GM21723 (cell line): ENCODE measurements around the gene KIFAP3.
A peak's percentile ranks its signal among the peaks of the same experiment; 100 is the strongest.

Experiments
- ATAC-seq: cut with Tn5 transposase; IDR thresholded peaks from one replicate; pipeline ENCODE4 v1.9.1; 2021; ENCODE audit warnings: mild to moderate bottlenecking, moderate library complexity; ENCODE audit not compliant: unreplicated experiment

KIFAP3 gene

DNA sequence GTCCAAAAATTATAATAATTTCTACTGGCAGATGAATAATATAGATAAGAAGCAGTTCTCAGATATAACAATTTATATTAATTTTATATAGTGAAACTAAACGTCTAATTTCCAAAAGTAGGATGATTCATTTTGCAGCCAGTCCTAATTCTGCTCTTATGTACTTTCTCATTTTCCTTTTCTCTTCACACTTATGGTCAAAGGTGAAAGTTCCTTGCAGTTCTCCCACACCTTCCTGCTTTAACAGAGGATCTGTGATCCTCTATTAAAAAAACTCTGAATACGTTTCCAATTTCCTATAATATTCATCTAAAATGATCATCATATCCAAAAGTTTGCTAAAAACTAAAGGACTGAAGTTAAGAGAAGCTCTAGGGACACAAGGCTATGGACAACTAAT lies 78.5 kb downstream of the KIFAP3 start:
- no peak for ATAC-seq

DNA sequence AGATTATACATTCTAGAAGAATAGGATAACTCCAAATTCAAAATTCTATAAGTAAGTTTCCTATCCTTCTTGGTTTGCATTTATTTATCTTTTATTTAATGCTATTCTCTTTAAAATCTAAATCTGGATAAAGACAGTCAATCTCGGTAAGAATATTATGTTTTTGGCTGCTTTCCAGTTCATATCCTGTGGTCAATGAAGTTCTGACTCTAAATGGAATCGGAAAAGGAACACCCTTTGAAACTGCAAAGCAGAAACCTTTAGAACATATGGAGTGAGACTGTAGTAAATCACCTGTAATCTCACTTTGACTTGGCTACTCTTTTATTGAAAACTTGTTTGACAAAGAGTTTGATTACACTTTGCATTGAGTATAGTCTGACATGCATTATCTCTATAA lies 85.2 kb downstream of the KIFAP3 start:
- no peak for ATAC-seq

DNA sequence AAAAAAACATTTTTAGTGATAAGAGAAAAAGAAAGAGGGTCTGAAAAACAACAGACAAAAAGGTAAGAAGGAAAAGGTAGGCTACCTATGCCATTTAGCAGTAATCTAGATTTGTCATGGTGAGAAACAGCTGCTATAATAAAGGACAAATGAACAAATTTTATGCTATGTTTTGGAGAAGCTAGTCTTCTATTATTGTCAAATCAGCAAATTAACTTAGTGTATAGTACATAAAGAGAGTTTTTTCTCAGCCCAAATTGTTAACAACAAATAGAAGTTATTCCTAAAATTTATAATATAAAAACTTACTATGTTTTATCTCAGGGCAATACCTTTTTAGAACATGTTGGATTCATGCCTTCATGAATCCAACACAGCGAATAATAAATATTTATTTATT lies 88.7 kb downstream of the KIFAP3 start:
- no peak for ATAC-seq

DNA sequence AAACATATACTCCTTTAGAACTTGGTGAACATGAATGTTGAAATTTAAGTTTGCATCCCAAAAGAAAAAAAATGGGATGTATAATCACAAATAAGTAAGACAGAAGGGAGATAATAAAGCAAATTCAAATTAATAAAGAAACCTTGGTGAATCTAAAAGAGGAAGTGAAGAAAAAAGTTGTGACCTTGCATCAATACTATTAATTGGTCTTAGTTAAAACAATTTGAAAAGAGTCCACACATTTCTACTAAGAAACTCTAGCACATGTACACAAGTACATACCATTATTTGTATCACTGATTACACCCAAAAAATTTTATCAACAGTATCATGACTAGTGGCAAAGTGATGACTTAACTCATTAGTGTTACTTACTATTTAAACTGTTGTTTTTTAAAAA lies 100.4 kb downstream of the KIFAP3 start:
- no peak for ATAC-seq

DNA sequence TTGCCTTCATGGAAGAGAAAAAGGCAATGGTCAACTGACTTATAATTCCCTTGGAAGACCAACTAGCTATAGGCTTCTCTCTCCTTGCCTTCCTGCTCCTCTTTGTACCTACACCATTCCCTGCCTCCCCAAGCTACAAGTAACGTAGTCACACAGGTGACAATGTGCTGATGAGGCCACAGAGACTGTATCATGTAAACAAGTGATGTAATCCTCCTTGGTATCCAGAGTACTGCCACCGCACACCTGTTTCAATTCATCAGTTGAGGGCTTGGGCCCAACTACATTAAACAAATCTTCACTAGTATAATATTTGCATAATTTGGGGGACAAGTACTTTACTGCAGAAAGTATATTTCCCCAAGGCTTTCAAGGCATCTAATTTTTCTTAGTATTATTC lies 104.4 kb downstream of the KIFAP3 start:
- ATAC-seq, result no peak

DNA sequence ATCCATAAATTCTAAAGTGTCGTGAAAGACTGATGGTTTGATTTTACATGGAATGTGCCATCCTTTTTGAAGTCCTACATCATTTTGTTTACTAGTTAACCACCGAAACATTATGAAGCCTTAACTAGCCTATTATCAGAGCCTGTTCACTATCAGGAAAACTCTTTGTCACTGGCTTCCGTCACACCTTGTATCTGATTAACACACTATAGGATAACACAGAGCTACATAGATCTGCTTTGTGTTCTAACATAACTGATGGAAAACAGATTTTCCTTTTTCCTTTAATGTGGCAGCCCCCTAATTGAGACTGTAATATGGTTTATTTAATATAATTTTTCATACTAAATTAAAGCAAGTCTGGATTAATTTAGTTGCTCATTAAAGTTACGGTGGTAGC lies 106.3 kb downstream of the KIFAP3 start:
- no peak for ATAC-seq

DNA sequence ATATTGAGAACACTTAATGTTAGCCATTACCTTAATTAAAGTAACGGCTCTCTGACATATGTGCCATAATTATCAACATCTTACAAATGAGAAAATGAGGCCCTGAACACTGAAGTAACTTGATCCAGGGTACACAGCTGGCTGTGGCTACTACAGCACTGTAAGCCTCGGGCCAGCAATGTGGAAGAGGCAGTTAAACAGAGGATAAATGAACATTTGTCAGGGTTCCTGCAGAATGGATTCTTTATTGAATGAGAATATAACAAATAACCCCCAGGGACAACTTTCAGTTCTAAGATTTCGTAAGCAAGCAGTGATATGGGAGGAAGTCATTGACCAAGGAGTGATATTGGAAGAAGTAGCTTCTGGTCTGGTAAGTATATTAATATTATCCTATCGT lies 110.3 kb downstream of the KIFAP3 start:
- ATAC-seq, result no peak

GRCh38 chr1:169959686-169960085 lies 114.8 kb downstream of the KIFAP3 start:
- no peak for ATAC-seq

- no peak for ATAC-seq
Measured at GRCh38 chr1:169958987-169959386, 115.5 kb downstream of the KIFAP3 start.

DNA sequence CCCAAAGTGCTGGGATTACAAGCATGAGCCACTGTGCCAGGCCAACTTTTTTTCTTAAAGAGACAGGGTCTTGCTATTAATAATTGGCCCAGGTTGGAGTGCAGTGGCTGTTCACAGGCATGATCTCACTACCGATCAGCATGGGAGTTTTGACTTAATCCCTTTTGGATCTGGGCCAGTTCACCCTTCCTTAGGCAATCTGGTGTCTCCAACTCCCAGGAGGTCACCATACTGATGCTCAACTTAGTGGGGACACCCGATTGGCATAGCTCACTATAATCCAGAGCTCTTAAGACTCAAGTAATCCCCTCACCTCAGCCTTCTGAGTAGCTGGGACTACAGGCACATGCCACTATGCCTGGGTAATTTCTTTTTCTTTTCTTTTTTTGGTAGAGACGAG lies 116.6 kb downstream of the KIFAP3 start:
- ATAC-seq, result no peak

DNA sequence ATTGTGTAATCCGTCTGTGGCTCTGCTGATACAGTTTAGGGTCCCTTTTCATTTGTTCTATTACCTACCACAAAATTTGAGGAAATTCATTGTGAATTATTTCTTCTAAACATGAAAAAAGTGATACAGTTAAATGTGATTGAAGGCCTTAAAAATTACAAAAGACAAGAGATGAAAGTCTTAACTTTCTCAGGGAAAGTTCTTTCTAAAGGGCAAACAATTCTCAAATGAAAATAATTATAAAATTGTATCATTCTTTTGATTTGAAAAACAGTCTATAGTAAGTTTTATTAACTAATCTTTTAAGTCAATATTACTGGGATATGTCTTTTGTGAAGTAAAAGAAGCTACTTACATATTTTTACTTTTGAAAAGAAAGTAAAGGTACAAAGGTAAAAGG lies 123.4 kb downstream of the KIFAP3 start:
- ATAC-seq, result no peak

- no peak for ATAC-seq
Measured at GRCh38 chr1:169949139-169949538, 125.4 kb downstream of the KIFAP3 start.

GRCh38 chr1:169946206-169946605 lies 128.3 kb downstream of the KIFAP3 start:
- ATAC-seq, result no peak

GRCh38 chr1:169945181-169945580 lies 129.3 kb downstream of the KIFAP3 start:
- no peak for ATAC-seq

DNA sequence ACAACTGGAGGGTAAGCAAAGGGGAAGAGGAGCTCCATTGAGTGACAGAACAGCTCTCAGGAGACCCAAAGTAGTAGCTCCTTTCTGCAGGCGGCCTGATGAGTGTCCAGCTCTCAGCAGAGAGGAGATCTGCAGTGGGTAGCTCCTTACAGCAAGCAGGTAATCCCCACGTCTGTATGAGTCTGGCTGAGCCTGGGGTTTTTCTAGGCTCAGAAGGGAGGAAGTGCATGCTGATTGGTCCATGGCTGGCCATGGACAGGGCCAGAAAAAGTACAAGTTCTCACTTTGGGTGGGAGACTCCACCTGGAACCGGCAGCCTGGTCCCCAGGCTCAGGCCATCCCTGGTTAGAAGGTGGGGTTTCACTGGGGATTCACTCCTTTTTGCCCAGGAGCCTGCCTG lies 129.9 kb downstream of the KIFAP3 start:
- ATAC-seq, result no peak

- no peak for ATAC-seq
Measured at GRCh38 chr1:169943963-169944526, 130.4 kb downstream of the KIFAP3 start.

DNA sequence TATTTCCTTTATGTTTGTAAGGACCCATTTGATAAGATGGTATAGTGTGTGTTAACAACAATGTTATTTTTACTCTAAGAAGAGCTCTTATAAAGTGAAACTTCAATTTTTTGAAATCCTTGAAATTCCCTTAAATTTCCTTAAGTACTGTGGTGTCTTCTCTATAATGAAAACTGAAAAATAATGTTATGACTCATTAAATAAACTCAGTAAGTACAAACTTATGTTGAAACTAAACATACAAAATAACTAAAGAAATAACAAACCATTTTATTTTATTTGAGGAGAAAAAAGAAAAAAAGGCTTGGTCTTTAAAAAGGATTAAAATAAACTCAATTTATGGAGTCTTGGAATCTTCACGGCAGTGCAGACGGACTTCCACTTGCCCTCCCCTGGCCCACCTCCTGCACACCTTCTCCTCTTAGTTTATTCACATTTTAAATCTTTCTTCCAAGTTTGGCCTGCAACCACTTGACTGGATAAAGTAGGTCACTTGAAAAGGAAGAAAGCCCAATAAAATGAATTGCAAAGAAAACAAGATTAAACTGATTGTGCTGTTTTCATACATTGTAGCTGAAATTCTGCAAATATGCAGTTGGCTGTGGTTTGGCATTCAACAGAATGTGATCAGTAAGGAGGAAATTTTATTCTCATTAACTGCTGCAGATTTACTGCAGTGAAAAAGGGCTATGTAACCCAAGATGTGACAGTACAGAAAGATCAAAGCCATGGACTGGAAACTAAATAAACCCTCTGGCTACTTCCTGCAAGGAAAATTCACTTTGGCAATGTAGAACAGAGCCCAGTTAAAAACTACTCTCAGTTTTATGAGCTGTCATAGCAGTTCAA lies 132.3 kb downstream of the KIFAP3 start:
- no peak for ATAC-seq

DNA sequence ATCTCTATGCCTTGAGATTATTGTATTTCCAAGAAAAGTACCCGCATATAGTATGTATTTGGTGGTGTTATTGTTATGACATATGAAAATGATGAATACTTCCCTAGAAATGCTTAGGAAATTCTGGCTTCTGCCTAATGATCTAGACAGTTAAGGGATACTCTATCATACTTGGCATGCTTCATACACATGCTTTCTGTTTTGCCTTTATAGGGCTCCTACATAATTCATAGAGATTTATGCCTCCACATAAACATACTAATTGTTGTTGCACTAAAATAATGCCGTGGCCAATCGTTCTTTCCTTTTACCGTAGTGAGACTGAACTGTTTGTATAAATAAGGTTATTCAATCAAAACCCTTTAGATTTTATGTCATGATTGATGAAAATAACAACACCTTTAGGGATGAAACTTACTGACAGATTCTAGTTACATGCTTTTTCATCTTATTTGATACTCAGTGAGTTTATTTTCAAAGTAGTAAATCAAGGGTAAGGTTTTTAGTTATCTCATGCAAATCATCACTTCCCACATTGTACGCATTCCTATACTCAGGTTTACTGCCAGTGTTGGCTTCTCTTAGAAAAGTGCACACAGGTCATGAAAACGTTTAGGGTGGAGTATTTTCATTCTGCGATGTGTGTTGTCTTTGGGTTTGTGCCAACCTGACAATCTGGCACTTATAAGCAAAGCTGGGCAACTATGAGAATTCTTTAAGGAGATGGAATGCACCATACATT lies 140.3 kb downstream of the KIFAP3 start:
- no peak for ATAC-seq

- no peak for ATAC-seq
Measured at GRCh38 chr1:169931795-169932231, 142.7 kb downstream of the KIFAP3 start.

DNA sequence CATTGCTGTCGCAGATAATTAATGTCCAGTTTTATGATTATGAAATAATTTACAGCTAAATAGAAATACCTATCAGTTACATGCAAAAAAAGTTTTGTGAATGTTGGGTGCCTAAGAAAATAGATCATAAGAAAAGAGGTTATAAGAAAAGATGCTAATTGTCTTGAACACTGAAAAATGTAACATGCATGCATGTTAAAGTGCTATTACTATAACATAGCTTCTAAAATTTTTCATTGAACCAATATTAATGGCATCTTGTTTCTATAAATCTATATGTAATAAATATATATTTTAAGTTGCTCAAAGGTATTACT lies 145.3 kb downstream of the KIFAP3 start:
- ATAC-seq, result no peak

- peak; percentile 82 for ATAC-seq
Measured at GRCh38 chr1:169928438-169929209, 145.9 kb downstream of the KIFAP3 start.
